GM18517 (cell line): ENCODE results near the gene TEAD2.

Experiments
- ATAC-seq: cut with Tn5 transposase; IDR thresholded peaks from one replicate; pipeline ENCODE4 v1.9.1; 2021; ENCODE audit warnings: mild to moderate bottlenecking, moderate library complexity; ENCODE audit not compliant: unreplicated experiment

Gene TEAD2

DNA sequence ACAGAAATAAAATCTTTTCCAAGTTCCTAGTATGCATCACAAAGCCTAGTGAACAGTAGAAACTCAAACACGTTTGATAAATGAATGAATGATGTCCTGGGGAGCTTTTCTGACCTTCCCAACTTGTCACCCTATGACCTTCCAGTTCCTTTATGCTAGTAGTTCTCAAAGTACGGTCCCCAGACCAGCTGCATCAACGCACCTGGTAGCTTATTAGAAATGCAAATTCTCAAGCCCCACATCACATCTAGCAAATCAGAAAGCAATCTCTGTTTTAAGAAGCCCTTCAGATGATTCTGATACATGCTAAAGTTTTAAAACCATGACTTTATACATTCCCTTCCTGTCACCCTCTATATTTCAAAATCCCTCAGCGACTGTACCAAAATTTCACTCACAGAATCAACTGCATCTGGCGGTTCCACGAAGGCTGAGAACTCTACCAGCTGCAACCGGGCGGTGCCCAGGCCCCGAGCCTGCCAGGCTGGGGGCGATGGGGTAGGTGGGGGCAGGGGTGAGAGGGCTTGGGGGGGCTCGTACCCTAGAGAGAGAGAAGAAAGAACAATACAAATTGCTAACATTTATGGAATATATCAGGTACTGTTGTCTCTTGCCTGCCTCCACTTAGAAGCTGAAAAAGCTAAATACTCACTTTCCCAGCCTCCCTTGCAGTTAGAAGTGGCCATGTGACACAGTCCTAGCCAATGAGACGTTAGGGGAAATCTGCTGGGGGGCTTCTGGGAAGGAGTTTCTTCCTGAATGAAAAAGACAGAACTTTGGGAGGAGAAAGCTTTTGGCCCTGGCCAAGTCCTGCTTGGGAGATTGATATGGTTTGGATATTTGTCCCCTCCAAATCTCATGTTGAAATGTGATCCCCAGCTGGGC is 13.7 kb downstream of the TEAD2 start:
- no peak for ATAC-seq

DNA sequence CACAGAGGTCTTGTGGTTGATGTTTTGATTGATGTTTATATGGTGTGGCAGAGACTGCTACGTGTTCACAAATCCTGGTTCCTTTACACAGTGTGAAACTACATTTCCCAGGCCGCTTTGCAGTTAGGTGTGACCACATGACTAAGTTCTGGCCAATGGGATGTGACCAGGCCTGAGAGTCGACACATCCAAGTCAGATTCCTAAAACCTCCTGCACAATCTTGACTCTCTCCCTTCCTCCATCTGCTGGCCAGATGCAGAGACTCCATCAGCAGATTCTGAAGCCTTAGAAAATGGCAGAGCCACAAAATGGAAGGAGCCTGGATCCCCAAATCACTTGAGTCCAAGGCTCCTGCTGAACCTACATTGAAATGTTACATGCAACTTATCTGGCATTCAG is 14.4 kb downstream of the TEAD2 start:
- no peak for ATAC-seq

- ATAC-seq, result no peak
Observed at GRCh38 chr19:49347191-49347590, 15.0 kb downstream of the TEAD2 start.

GRCh38 chr19:49344505-49345423 is 17.5 kb downstream of the TEAD2 start:
- ATAC-seq, result no peak

DNA sequence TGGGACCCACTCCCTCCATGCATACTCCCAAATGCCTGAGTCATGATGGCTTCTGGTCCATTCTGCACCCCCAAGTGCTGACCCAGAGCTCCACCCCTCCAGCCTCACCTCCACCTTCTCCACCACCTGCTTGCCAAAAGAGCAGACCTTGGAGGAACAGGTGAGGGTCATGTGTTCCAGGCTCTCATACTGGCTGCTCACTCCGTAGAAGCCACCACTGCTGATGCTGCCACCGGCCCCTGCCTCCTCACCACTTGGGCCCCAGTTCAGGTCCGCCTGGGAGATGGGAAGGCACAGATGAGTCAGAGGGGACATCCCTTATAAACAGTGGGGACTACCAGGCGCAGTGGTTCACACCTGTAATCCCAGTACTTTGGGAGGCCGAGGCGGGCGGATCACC is 19.1 kb downstream of the TEAD2 start:
- ATAC-seq, result no peak

DNA sequence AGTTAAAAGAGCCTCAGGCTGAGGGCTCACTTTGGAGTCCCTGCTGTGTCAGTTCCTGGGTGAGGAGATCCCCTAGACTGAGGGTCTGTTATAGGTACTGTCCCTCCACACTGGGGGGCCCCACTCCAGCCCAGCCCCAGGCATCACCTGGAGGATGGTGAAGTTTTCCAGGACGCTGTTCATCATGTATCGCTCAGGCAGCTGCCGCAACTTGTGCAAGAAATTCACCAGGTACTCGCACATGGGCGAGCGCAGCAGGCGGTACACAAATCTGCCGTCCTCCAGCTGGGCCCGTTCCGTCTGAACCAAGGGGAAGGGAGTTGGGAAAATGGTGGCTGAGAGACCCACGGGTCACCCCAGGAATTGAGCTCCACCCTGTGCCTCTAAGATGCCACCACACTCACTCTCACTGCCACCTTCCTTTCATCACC is 19.9 kb downstream of the TEAD2 start:
- no peak for ATAC-seq

- no peak for ATAC-seq
Observed at GRCh38 chr19:49340865-49341718, 21.1 kb downstream of the TEAD2 start.

DNA sequence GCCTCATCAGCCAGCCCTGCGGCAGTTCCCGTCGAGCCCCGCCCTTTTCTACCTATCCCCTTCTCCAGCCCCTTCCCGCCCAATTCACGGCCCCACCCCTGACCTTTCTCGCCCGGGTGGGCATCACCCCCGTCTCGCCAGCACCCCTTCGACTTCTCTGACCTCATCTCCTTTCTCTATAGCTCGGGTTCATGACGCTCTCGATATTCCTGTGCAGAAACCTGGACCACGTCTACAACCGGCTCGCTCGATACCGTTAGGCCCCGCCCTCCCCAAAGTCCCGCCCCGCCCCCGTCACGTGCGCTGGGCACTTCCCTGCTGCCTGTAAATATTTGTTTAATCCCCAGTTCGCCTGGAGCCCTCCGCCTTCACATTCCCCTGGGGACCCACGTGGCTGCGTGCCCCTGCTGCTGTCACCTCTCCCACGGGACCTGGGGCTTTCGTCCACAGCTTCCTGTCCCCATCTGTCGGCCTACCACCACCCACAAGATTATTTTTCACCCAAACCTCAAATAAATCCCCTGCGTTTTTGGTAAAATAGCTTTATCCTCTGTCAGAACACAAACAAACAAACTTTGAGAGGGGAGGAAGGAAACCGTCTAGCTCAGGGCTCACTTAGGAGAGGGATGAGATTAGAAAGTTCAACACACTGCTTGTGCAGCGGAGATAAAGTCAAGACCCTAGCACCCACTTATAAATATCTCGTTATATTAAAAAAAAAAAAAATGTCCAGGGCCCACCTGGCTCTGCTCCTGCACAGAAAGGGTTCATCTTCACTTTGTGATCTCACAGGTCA is 21.9 kb downstream of the TEAD2 start:
- peak; percentile 63 for ATAC-seq

- no peak for ATAC-seq
Observed at GRCh38 chr19:49339301-49340068, 22.7 kb downstream of the TEAD2 start.

DNA sequence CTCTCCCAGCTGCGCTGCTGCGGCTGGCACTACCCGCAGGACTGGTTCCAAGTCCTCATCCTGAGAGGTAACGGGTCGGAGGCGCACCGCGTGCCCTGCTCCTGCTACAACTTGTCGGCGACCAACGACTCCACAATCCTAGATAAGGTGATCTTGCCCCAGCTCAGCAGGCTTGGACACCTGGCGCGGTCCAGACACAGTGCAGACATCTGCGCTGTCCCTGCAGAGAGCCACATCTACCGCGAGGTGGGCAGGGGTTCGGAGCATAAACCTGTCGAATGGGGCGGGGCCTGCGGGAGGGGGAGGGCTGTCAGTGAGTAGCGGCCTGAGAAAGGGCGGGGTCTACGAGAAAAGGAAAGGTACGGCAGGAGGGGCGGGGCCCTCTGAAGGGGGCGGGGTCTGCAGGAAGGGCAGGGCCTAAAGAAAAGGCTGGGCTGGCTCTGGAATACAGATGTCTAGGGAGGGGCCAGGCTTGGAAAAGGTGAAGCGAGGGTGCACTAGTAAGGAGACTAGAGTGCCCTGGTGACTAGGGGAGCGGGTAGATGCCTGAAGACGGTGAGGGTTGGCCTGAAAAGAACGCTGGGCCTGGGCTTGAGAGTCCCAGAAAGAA is 23.4 kb downstream of the TEAD2 start:
- no peak for ATAC-seq

DNA sequence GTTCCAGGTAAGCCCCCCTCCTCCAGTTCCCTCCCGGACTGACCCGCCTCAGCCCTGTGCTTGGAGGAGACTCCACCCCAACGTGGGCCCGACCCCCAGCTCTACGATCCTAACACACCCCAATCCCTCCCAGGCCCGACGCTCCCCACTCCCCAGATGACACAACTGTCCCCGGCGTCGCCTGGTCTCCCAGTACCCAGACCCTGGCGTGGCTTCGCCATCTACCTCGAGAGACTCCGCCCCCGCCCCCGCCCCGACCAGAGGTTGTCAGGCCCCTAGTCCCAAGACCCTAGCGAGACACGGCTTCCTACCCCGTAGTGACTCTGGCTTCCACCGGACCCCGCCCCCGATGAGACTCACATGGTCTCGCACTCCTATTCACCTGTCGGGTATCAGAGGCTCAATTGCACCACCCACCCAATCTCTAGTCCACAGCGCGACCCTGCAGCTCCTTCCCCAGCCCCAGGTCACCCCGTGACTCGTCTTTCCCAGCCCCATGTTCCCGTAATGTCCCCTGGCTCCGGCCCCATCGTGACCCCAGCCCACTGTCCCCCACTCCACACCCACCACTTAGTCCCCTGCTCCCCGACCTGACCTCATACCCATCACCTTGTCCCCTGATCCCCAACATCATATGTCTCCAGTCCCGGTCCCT is 24.1 kb downstream of the TEAD2 start:
- ATAC-seq, result no peak

DNA sequence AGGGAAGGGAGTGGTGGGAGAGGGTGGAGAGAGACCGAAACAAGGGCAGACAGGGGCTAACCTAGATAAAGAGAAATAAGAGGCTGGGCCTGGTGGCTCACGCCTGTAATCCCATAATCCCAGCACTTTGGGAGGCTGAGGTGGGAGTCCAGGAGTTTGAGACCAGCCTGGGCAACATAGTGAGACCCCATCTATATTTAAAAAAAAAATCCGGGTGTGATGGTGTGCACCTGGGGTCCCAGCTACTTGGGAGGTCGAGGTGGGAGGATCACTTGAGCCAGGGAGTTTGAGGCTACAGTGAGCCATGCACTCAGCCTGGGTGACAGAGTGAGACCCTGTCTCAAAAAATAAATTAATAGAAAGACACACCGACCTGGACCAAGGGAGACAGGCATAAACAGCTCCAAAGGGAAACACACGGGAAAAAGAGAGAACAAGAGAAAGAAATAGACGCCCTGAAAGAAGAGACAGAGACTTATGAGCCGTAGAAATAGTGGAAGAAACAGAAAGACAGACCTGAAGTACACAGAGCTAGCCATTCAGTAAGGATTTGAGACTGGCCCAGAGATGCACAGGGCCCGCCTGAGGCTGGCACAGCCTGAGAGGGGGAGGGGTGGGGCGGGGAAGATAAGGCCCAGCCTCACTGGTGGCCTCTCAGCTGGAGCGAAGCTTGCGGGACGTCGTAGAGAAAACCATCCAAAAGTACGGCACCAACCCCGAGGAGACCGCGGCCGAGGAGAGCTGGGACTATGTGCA is 24.8 kb downstream of the TEAD2 start:
- ATAC-seq, result no peak

DNA sequence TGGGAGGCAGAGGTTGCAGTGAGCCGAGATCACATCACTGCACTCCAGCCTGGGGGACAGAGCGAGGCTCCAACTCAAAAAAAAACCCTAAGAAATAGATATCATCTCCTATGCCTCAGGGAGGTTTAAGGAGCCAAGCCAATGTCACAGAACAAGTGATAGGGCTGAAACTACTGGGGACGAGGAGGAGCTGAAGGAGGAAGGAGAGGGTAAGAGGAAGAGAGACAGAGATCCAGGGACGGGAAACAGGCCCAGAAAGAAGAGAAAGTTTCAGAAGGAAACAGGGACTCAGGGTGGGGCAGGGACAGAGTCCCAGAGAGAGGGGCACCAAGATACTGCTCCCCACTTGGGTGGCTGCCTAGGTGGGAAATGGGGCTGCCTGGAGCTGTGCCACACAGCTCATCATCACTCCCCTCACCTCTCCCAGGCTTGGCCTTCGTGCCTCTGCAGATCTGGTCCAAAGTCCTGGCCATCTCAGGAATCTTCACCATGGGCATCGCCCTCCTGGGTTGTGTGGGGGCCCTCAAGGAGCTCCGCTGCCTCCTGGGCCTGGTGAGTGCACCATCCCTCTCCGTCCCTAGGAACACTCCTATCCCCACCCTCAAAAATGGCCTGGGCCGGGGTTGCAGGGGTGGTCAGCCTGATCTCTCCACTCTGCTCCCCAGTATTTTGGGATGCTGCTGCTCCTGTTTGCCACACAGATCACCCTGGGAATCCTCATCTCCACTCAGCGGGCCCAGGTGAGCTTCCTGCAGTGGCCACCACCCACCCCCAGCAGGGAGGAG is 25.5 kb downstream of the TEAD2 start:
- ATAC-seq, result no peak

GRCh38 chr19:49335784-49336481 is 26.3 kb downstream of the TEAD2 start:
- ATAC-seq, result no peak

DNA sequence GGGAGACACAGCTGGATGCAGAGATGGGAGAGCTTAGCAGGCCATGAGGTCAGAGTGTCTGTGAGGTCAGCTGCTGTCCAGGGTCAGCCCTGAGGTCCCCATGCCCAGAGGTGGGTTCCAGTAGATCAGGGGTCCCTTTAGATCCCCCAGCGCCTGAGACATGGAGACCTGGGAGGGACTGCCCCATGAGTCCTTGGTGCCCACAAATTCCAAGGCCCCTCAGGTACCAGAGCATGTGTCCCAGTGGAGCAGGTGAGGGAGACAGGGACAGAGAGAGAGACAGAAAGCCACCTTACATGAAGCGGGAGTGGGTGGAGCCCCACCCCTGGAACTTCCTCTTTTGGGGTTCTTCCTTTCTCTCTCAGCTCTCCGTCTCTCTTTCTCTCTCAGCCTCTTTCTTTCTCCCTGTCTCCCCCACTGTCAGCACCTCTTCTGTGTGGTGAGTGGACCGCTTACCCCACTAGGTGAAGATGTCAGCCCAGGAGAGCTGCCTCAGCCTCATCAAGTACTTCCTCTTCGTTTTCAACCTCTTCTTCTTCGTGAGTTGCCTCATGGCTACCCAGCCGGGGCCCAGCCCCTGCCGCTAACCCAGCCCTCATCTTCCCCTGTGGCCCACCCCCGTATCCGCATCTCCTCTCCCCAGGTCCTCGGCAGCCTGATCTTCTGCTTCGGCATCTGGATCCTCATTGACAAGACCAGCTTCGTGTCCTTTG is 27.0 kb downstream of the TEAD2 start, which contains the start of gene CD37:
Gene CD37, plus strand, starts transcription at position 336 of the 713 bp plus-strand sequence. Its CDS starts 135 bp downstream, at position 471.
- no peak for ATAC-seq
